Right lobe of liver (tissue), 6 donors: ENCODE data around the gene TRIM64. TPM values are rescaled to one million over a fixed set of nuclear protein-coding genes. Genes with fewer than 3 reads are reported as not detected.
"Not testable (repeated sequence)": the region's sequence is repeated elsewhere in the genome, so short reads cannot be mapped to it uniquely, and the experiment has no call there.

Experiments
- ATAC-seq, 4 donors: fragments of 200-7000 bp; cut with Tn5 transposase; one replicate each; pipeline ENCODE4 v1.9.1; 2020; ENCODE audit warnings: mild to moderate bottlenecking in 4 of 4, moderate library complexity in 4 of 4
- DNase-seq, 3 donors: peaks; one replicate each; pipeline ENCODE4 v3.0.0-alpha.2; 2020
- H3K27ac ChIP-seq, 3 donors: fragments of 200-600 bp; one replicate each; pipeline ENCODE4 v1.8.0; 2022
- H3K27me3 ChIP-seq, 2 donors: fragments of 200-600 bp; one replicate each; pipeline ENCODE4 v1.8.0; 2022
- H3K36me3 ChIP-seq, 4 donors: fragments of 200-600 bp; sonication (generic) in 1 of 4; one replicate each; pipeline versions ENCODE4 v1.5.1 to v1.8.0; 2017 to 2022; ENCODE audit warnings: control low read depth in 1 of 4
- H3K4me1 ChIP-seq, 4 donors: fragments of 200-600 bp; sonication (generic) in 1 of 4; one replicate each; pipeline versions ENCODE4 v1.5.1 to v1.8.0; 2017 to 2022; ENCODE audit warnings: control low read depth in 1 of 4
- H3K4me3 ChIP-seq, 3 donors: fragments of 200-600 bp; one replicate each; pipeline ENCODE4 v1.8.0; 2022
- H3K9me3 ChIP-seq, 4 donors: fragments of 200-600 bp; sonication (generic) in 1 of 4; one replicate each; pipeline versions ENCODE4 v1.5.1 to v1.8.0; 2017 to 2022; ENCODE audit warnings: control low read depth in 1 of 4
- CTCF ChIP-seq, 4 donors: fragments of 200-600 bp in 3 of 4; fragments of 450-650 bp in 1 of 4; IDR thresholded peaks; one replicate each; pipeline versions ENCODE4 v1.5.1 to v1.8.0; 2016 to 2022; ENCODE audit warnings: antibody characterized with exemption in 4 of 4, mild to moderate bottlenecking in 2 of 4
- POLR2A ChIP-seq: fragments of 450-650 bp; IDR thresholded peaks from one replicate; pipeline ENCODE4 v1.6.1; 2017; ENCODE audit warnings: antibody characterized with exemption, mild to moderate bottlenecking
- WGBS: methylation state at CpG from one replicate; pipeline ENCODE4 v1.1.6; 2018; ENCODE audit warnings: low coverage, low lambda C conversion rate; ENCODE audit not compliant: insufficient coverage; ENCODE audit errors: missing lambda C conversion rate; 5-methylcytosine and 5-hydroxymethylcytosine counted together
- intact Hi-C, 2 donors: fragments of 100-400 bp; cut with DNase I; formaldehyde crosslinking; loops; one replicate each; pipeline versions ENCODE4 v1.11.2 to v1.14.1; 2022
- long read RNA-seq: library from polyadenylated mRNA; unstranded; transcript quantifications from one replicate; pipeline ENCODE4 v2.0.0, GENCODE V29; 2019
- small RNA-seq, 2 experiments: library from RNA; depleted of rRNA; stranded (forward); fragments of <200 nt; gene quantifications; one replicate each; pipeline ENCODE3, GENCODE V24; 2016
- total RNA-seq, 6 experiments: library from RNA; depleted of rRNA in 2 of 6; stranded (reverse); fragments of >200 nt in 2 of 6; fragmentation: NEBNext Ultra II Directional in 3 of 6; extraction: Animal tissue kit (Norgen Biotek cat#: 25700) in 3 of 6; gene quantifications; one replicate each; pipeline versions ENCODE4 v1.1.0 to v1.2.4, GENCODE V29; 2016 to 2023
- donor health status: DM: no; HTN: yes; CAD: no.
- donor health status: DM: no; HTN: no; CAD: no.
- donor health status: DM: no; HTN: no; CAD: no.
- donor health status: DM: no; HTN: yes; CAD: no.
- donor health status: DM: no; HTN: yes; CAD: no.

TRIM64 gene, protein sequence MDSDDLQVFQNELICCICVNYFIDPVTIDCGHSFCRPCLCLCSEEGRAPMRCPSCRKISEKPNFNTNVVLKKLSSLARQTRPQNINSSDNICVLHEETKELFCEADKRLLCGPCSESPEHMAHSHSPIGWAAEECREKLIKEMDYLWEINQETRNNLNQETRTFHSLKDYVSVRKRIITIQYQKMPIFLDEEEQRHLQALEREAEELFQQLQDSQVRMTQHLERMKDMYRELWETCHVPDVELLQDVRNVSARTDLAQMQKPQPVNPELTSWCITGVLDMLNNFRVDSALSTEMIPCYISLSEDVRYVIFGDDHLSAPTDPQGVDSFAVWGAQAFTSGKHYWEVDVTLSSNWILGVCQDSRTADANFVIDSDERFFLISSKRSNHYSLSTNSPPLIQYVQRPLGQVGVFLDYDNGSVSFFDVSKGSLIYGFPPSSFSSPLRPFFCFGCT
- total RNA-seq, result not detected
- long read RNA-seq, result 0 reads

DNA sequence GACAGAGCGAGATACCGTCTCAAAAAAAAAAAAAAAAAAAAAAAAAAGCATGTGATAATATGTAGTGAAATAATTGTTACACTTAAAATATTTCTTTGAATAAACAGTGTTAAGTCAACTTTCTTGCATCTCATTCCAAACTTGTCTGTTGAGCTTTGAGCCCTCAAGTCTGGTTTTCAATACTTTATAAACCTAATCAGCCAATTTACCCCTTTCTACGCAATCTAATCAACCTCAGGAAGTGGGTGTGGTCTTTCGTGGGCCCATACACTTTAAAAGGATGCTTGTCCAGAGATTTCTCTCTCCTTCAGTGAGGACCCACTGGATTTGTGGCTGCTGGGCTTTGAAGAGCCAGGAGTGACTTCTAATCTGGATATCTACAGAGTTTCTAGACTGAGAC is at the start of gene TRIM64:
Gene TRIM64, plus strand, starts transcription at position 301 of the 400 bp plus-strand sequence. CDS start 2,467 bp downstream, outside the sequence.
- H3K36me3 ChIP-seq, H3K27me3 ChIP-seq, H3K9me3 ChIP-seq, H3K4me3 ChIP-seq, ATAC-seq, intact Hi-C loops, H3K4me1 ChIP-seq, DNase-seq, H3K27ac ChIP-seq: not testable (repeated sequence)
- no CpG with 5 or more reads among the region's 4 CpGs for WGBS

GRCh38 chr11:89922195-89922660 is 43.6 kb upstream of the TRIM64 start, which contains the start of gene TRIM49D1:
TSS of gene TRIM49D1 (minus strand) at chr11:89922245. CDS start at chr11:89917710, 4,535 bp downstream.
- Histone ChIP-seq H3K4me3 (no peak within 1 kb of the TSS), H3K9me3 (no peaks in the 10 kb centered on the region), H3K27ac (no peak within 1 kb of the TSS), H3K27me3 (no peaks in the 10 kb centered on the region), H3K36me3 (no peaks in the 10 kb centered on the region), H3K4me1 (no peaks in the 10 kb centered on the region)
- no peak for TF ChIP-seq CTCF (IDR thresholded peaks at IDR 0.05)
- TF ChIP-seq POLR2A, result no peak
- WGBS, result 24% methylated on average over 3 of the region's 3 CpGs
- intact Hi-C loops, result no loop called here
- peak in 1 of 3 donors; percentile 5 for DNase-seq
- ATAC-seq, result no peak

DNA sequence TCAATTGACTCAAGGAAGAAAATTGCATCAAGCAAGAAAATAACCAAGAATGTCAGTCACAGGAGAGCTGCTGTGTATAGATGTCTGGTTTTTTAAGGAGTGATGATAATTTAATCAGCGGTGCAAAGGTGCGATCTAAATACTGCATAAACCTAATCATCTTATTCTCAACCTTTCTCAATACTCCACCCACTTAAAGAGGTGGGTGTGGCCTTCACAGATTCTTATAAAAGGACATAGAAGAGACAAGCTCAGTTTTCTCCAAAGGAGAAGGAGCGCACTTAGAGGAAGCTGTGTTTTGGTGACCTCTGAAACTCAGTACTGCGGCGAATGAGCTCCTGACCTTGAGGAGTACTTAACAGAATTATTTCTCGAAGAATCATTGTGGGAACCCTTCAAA is 42.1 kb upstream of the TRIM64 start, which contains the start of gene TRIM49D2:
Gene TRIM49D2, plus strand, starts transcription at position 301 of the 400 bp plus-strand sequence. CDS start 2,698 bp downstream, outside the sequence.
- H3K4me3 ChIP-seq, H3K9me3 ChIP-seq, intact Hi-C loops, H3K4me1 ChIP-seq, H3K27ac ChIP-seq, DNase-seq, H3K27me3 ChIP-seq, H3K36me3 ChIP-seq, ATAC-seq: not testable (repeated sequence)
- 70% methylated on average over 2 of the region's 6 CpGs for WGBS

DNA sequence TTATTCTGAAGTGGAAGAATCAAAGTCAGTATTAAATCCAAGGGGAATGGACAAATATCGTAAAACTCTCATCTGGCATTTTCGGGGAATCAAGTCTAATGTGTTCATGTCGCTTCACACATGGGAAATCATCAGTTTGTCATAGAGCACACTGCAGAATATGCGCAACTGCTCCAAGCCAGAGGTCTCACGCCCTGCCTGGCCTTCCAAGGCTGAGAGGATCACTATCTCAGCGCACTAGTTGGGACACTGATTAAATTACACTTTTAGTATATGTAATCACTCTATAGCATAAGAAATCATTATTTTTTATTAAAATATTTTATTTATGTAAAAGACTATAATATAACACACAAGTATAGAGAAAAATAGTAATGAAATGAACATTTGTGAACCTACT is 5.0 kb upstream of the TRIM64 start:
- H3K27ac ChIP-seq, H3K36me3 ChIP-seq, ATAC-seq, intact Hi-C loops, H3K9me3 ChIP-seq, H3K4me3 ChIP-seq, H3K4me1 ChIP-seq, H3K27me3 ChIP-seq: not testable (repeated sequence)
- WGBS, result 78% methylated on average over 4 of the region's 6 CpGs
- DNase-seq, result peak in 1 of 3 donors; percentile 6

Small RNA genes within 50 kb of the gene (small RNA-seq; reads per million reads assigned to genes)
- 0 reads per million in 2 experiments for gene AP004607.1

Other genes with a start within 250 kb of the TRIM64 start
- gene TRIM49, start 157.5 kb upstream of the TRIM64 start, total RNA-seq, result not detected
- not detected for gene TRIM64B, start 87.5 kb upstream of the TRIM64 start, total RNA-seq
- gene TRIM49D1, start 43.8 kb upstream of the TRIM64 start, total RNA-seq, result not detected
- gene TRIM49D2, start 42.0 kb upstream of the TRIM64 start, total RNA-seq, result not detected
- not detected for gene TRIM49C, start 65.1 kb downstream of the TRIM64 start, total RNA-seq
- gene UBTFL1, start 119.9 kb downstream of the TRIM64 start, total RNA-seq, result not detected
- gene NAALAD2, start 168.6 kb downstream of the TRIM64 start, total RNA-seq, result 1 to 10 TPM in 1 of 6 experiments, under 1 TPM in 5; 0.13 to 1.4 (median 0.38) TPM